Measurements from ENCODE around the gene HTRA2.

HTRA2 gene

GRCh38 chr2:74548900-74549826 lies 19.4 kb downstream of the HTRA2 start:
- no peaks in the 10 kb centered on the region for H3K9me3 ChIP-seq (ENCODE audit: control insufficient read depth, low read length)
- H3K27ac ChIP-seq (ENCODE audit: low read depth, low read length, severe bottlenecking), result no peak overlapping the region
- peak overlapping the region; percentile 45 for H3K4me3 ChIP-seq (ENCODE audit: extremely low read depth, insufficient read depth, low read length, poor library complexity, severe bottlenecking)
- WGBS, 2 experiments (ENCODE audit: insufficient coverage in 2 of 2), result 10 to 11% methylated on average over 64 to 84 of the region's 85 CpGs
- peaks cover 4% of the 10 kb centered on the region for H3K4me1 ChIP-seq (ENCODE audit: control insufficient read depth, insufficient read depth, low read length, poor library complexity, severe bottlenecking)
- peaks cover 31% of the 10 kb centered on the region for H3K36me3 ChIP-seq (ENCODE audit: control insufficient read depth, insufficient read depth, low read length)

- H3K4me1 ChIP-seq (ENCODE audit: control insufficient read depth, insufficient read depth, low read length, poor library complexity, severe bottlenecking), result peaks cover 4% of the 10 kb centered on the region
- H3K9me3 ChIP-seq (ENCODE audit: control insufficient read depth, low read length), result no peaks in the 10 kb centered on the region
- WGBS, 2 experiments (ENCODE audit: insufficient coverage in 2 of 2), result 92 to 96% methylated on average over 7 of the region's 7 CpGs
- H3K27ac ChIP-seq (ENCODE audit: low read depth, low read length, severe bottlenecking), result no peak overlapping the region
- peaks cover 31% of the 10 kb centered on the region for H3K36me3 ChIP-seq (ENCODE audit: control insufficient read depth, insufficient read depth, low read length)
- no peak overlapping the region for H3K4me3 ChIP-seq (ENCODE audit: extremely low read depth, insufficient read depth, low read length, poor library complexity, severe bottlenecking)
These were observed 20.5 kb downstream of the HTRA2 start for GRCh38 chr2:74550231-74550630.

GRCh38 chr2:74551530-74551929 lies 21.8 kb downstream of the HTRA2 start:
- Histone ChIP-seq H3K4me1 (ENCODE audit: control insufficient read depth, insufficient read depth, low read length, poor library complexity, severe bottlenecking) (peaks cover 15% of the 10 kb centered on the region), H3K9me3 (ENCODE audit: control insufficient read depth, low read length) (no peaks in the 10 kb centered on the region), H3K4me3 (ENCODE audit: extremely low read depth, insufficient read depth, low read length, poor library complexity, severe bottlenecking) (no peak overlapping the region), H3K36me3 (ENCODE audit: control insufficient read depth, insufficient read depth, low read length) (peaks cover 33% of the 10 kb centered on the region), H3K27ac (ENCODE audit: low read depth, low read length, severe bottlenecking) (no peak overlapping the region)

GRCh38 chr2:74551942-74552913 lies 22.5 kb downstream of the HTRA2 start:
- Histone ChIP-seq H3K36me3 (ENCODE audit: control insufficient read depth, insufficient read depth, low read length) (peaks cover 37% of the 10 kb centered on the region), H3K4me1 (ENCODE audit: control insufficient read depth, insufficient read depth, low read length, poor library complexity, severe bottlenecking) (peaks cover 15% of the 10 kb centered on the region), H3K4me3 (ENCODE audit: extremely low read depth, insufficient read depth, low read length, poor library complexity, severe bottlenecking) (no peak overlapping the region), H3K27ac (ENCODE audit: low read depth, low read length, severe bottlenecking) (no peak overlapping the region), H3K9me3 (ENCODE audit: control insufficient read depth, low read length) (no peaks in the 10 kb centered on the region)
- WGBS, 2 experiments (ENCODE audit: insufficient coverage in 2 of 2), result 92% methylated on average over 21 of the region's 21 CpGs

GRCh38 chr2:74552914-74553811 lies 23.4 kb downstream of the HTRA2 start:
- peak overlapping the region; percentile 76 for H3K4me3 ChIP-seq (ENCODE audit: extremely low read depth, insufficient read depth, low read length, poor library complexity, severe bottlenecking)
- peak overlapping the region; percentile 98 for H3K27ac ChIP-seq (ENCODE audit: low read depth, low read length, severe bottlenecking)
- peaks cover 35% of the 10 kb centered on the region for H3K36me3 ChIP-seq (ENCODE audit: control insufficient read depth, insufficient read depth, low read length)
- H3K9me3 ChIP-seq (ENCODE audit: control insufficient read depth, low read length), result no peaks in the 10 kb centered on the region
- peaks cover 15% of the 10 kb centered on the region for H3K4me1 ChIP-seq (ENCODE audit: control insufficient read depth, insufficient read depth, low read length, poor library complexity, severe bottlenecking)
- WGBS, 2 experiments (ENCODE audit: insufficient coverage in 2 of 2), result 15% methylated on average over 18 to 20 of the region's 27 CpGs

GRCh38 chr2:74553892-74554819 lies 24.4 kb downstream of the HTRA2 start, which contains the start of the genes DOK1 and LOXL3:
Gene DOK1, plus strand, starts transcription at chr2:74554720. Its CDS starts 35 bp downstream, at chr2:74554755.
Gene LOXL3, minus strand, starts transcription at chr2:74553942. Its CDS starts 1,308 bp downstream, at chr2:74552634.
- H3K36me3 ChIP-seq (ENCODE audit: control insufficient read depth, insufficient read depth, low read length), result peaks cover 35% of the 10 kb centered on the region
- peak within 1 kb of the TSS; percentile 76 for H3K4me3 ChIP-seq (ENCODE audit: extremely low read depth, insufficient read depth, low read length, poor library complexity, severe bottlenecking)
- 0 to 1% methylated on average over 28 to 59 of the region's 73 CpGs for WGBS, 2 experiments (ENCODE audit: insufficient coverage in 2 of 2)
- peak within 1 kb of the TSS; percentile 98 for H3K27ac ChIP-seq (ENCODE audit: low read depth, low read length, severe bottlenecking)
- H3K4me1 ChIP-seq (ENCODE audit: control insufficient read depth, insufficient read depth, low read length, poor library complexity, severe bottlenecking), result peaks cover 14% of the 10 kb centered on the region
- no peaks in the 10 kb centered on the region for H3K9me3 ChIP-seq (ENCODE audit: control insufficient read depth, low read length)

- Histone ChIP-seq H3K4me1 (ENCODE audit: control insufficient read depth, insufficient read depth, low read length, poor library complexity, severe bottlenecking) (peaks cover 10% of the 10 kb centered on the region), H3K4me3 (ENCODE audit: extremely low read depth, insufficient read depth, low read length, poor library complexity, severe bottlenecking) (peak overlapping the region; percentile 76), H3K9me3 (ENCODE audit: control insufficient read depth, low read length) (no peaks in the 10 kb centered on the region), H3K36me3 (ENCODE audit: control insufficient read depth, insufficient read depth, low read length) (peaks cover 31% of the 10 kb centered on the region), H3K27ac (ENCODE audit: low read depth, low read length, severe bottlenecking) (no peak overlapping the region)
- 1% methylated on average over 28 to 40 of the region's 58 CpGs for WGBS, 2 experiments (ENCODE audit: insufficient coverage in 2 of 2)
These were observed 25.2 kb downstream of the HTRA2 start for GRCh38 chr2:74554820-74555531.

GRCh38 chr2:74555610-74556103 lies 25.9 kb downstream of the HTRA2 start:
- H3K4me3 ChIP-seq (ENCODE audit: extremely low read depth, insufficient read depth, low read length, poor library complexity, severe bottlenecking), result peak overlapping the region; percentile 76
- no peak overlapping the region for H3K27ac ChIP-seq (ENCODE audit: low read depth, low read length, severe bottlenecking)
- 63 to 71% methylated on average over 15 of the region's 17 CpGs for WGBS, 2 experiments (ENCODE audit: insufficient coverage in 2 of 2)
- H3K4me1 ChIP-seq (ENCODE audit: control insufficient read depth, insufficient read depth, low read length, poor library complexity, severe bottlenecking), result peaks cover 10% of the 10 kb centered on the region
- H3K9me3 ChIP-seq (ENCODE audit: control insufficient read depth, low read length), result no peaks in the 10 kb centered on the region
- H3K36me3 ChIP-seq (ENCODE audit: control insufficient read depth, insufficient read depth, low read length), result peaks cover 24% of the 10 kb centered on the region

GRCh38 chr2:74556159-74556558 lies 26.4 kb downstream of the HTRA2 start:
- 81 to 87% methylated on average over 10 to 14 of the region's 14 CpGs for WGBS, 2 experiments (ENCODE audit: insufficient coverage in 2 of 2)

More at GRCh38 chr2:74556159-74556558, 26.4 kb downstream of the HTRA2 start:
- Histone ChIP-seq H3K36me3 (ENCODE audit: control insufficient read depth, insufficient read depth, low read length) (peaks cover 21% of the 10 kb centered on the region), H3K4me1 (ENCODE audit: control insufficient read depth, insufficient read depth, low read length, poor library complexity, severe bottlenecking) (peaks cover 10% of the 10 kb centered on the region), H3K9me3 (ENCODE audit: control insufficient read depth, low read length) (no peaks in the 10 kb centered on the region), H3K27ac (ENCODE audit: low read depth, low read length, severe bottlenecking) (no peak overlapping the region), H3K4me3 (ENCODE audit: extremely low read depth, insufficient read depth, low read length, poor library complexity, severe bottlenecking) (no peak overlapping the region)

Measured in mesodermal cell (in vitro differentiated cells).